OCI-LY7 (cell line): ENCODE results near the gene HLA-DQB1.

Experiments
- EZH2phosphoT487 ChIP-seq: fragments of 200-600 bp; sonication (generic); IDR thresholded peaks from 2 replicates; pipeline ENCODE4 v1.6.1; 2018; ENCODE audit warnings: low read depth, borderline replicate concordance, mild to moderate bottlenecking, mixed run types, antibody characterized with exemption, low read length, moderate library complexity, mixed read lengths
- TF ChIP-seq, protein P1 (sequence below): fragments of 200-600 bp; sonication (generic); conservative IDR thresholded peaks from 2 replicates; pipeline ENCODE4 v1.5.1; 2014; ENCODE audit warnings: mild to moderate bottlenecking, antibody characterized with exemption, low read length, moderate library complexity, mixed read lengths

- TF ChIP-seq, protein P1, sequence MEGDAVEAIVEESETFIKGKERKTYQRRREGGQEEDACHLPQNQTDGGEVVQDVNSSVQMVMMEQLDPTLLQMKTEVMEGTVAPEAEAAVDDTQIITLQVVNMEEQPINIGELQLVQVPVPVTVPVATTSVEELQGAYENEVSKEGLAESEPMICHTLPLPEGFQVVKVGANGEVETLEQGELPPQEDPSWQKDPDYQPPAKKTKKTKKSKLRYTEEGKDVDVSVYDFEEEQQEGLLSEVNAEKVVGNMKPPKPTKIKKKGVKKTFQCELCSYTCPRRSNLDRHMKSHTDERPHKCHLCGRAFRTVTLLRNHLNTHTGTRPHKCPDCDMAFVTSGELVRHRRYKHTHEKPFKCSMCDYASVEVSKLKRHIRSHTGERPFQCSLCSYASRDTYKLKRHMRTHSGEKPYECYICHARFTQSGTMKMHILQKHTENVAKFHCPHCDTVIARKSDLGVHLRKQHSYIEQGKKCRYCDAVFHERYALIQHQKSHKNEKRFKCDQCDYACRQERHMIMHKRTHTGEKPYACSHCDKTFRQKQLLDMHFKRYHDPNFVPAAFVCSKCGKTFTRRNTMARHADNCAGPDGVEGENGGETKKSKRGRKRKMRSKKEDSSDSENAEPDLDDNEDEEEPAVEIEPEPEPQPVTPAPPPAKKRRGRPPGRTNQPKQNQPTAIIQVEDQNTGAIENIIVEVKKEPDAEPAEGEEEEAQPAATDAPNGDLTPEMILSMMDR = no peak
- no peak for TF ChIP-seq EZH2phosphoT487
These were observed 29.1 kb downstream of the HLA-DQB1 start, which contains the start of gene HLA-DQA1 for GRCh38 chr6:32637219-32637880.
